B cell (primary cell): ENCODE results near the gene PDE3B. TPM values are rescaled to one million over a fixed set of nuclear protein-coding genes. Genes with fewer than 3 reads are reported as not detected.

Experiments
- ATAC-seq: fragments of 200-7000 bp; cut with Tn5 transposase; one replicate; pipeline ENCODE4 v1.10.0; 2021; ENCODE audit warnings: low read depth, mild to moderate bottlenecking, moderate number of reproducible peaks, moderate library complexity
- CTCF ChIA-PET: fragments of 350-600 bp; sonication (Branson Sonifier 250); formaldehyde crosslinking; loops from one replicate; lab custom pipeline; 2021; ENCODE audit warnings: antibody characterized with exemption, inconsistent platforms; lab: Charles Lee
- POLR2A ChIA-PET: fragments of 350-600 bp; sonication (Branson Sonifier 250); formaldehyde crosslinking; loops from one replicate; lab custom pipeline; 2021; ENCODE audit warnings: antibody characterized with exemption; lab: Charles Lee
- DNase-seq: peaks from one replicate; pipeline ENCODE4 v3.0.0; 2013
- H2AFZ ChIP-seq: 2 replicates; pipeline ENCODE4 v1.6.1; 2012; ENCODE audit warnings: mild to moderate bottlenecking, low read depth, low read length; ENCODE audit not compliant: insufficient read depth, poor library complexity, severe bottlenecking
- H3K27ac ChIP-seq, 2 donors: 1 replicate in 1 of 2; 2 replicates in 1 of 2; pipeline ENCODE4 v1.5.1; 2012 to 2013; ENCODE audit warnings: low read length in 2 of 2, mild to moderate bottlenecking in 2 of 2, moderate library complexity in 1 of 2
- H3K27me3 ChIP-seq, 4 experiments: fragments of 200-600 bp in 1 of 4; sonication (generic) in 1 of 4; replicated peaks in 1 of 4; 1 replicate in 2 of 4; 2 replicates in 2 of 4; pipeline versions ENCODE4 v1.6.1 to v1.7.0; 2013 to 2016; ENCODE audit warnings: low read length in 3 of 4, mild to moderate bottlenecking in 2 of 4, mixed read lengths in 1 of 4, moderate library complexity in 1 of 4; ENCODE audit not compliant: insufficient read depth in 4 of 4, control insufficient read depth in 3 of 4; ENCODE audit errors: control extremely low read depth in 1 of 4
- H3K36me3 ChIP-seq, 2 experiments: replicated peaks in 1 of 2; 1 replicate in 1 of 2; 2 replicates in 1 of 2; pipeline versions ENCODE4 v1.6.1 to v1.7.1; 2013; ENCODE audit warnings: low read length in 1 of 2; ENCODE audit not compliant: insufficient read depth in 2 of 2, control insufficient read depth in 1 of 2; ENCODE audit errors: control extremely low read depth in 1 of 2, extremely low read depth in 1 of 2
- H3K4me1 ChIP-seq, 2 donors: fragments of 200-600 bp in 1 of 2; sonication (generic) in 1 of 2; 1 replicate in 1 of 2; 2 replicates in 1 of 2; pipeline versions ENCODE4 v1.5.1 to v1.6.1; 2013 to 2017; ENCODE audit warnings: low read length in 2 of 2; ENCODE audit not compliant: control insufficient read depth in 2 of 2, insufficient read depth in 2 of 2
- H3K4me2 ChIP-seq: replicated peaks from 2 replicates; pipeline ENCODE3; 2012; ENCODE audit warnings: mild to moderate bottlenecking, low read depth, low read length; ENCODE audit not compliant: poor library complexity, severe bottlenecking
- H3K4me3 ChIP-seq, 5 experiments: fragments of 200-600 bp in 1 of 5; sonication (generic) in 1 of 5; 1 replicate in 3 of 5; 2 replicates in 2 of 5; pipeline versions ENCODE4 v1.5.1 to v1.7.0; 2011 to 2016; ENCODE audit warnings: low read length in 4 of 5, mild to moderate bottlenecking in 4 of 5, low read depth in 2 of 5, control low read depth in 1 of 5, moderate library complexity in 1 of 5; ENCODE audit not compliant: insufficient read depth in 1 of 5; ENCODE audit errors: control extremely low read depth in 1 of 5, extremely low read depth in 1 of 5
- H3K79me2 ChIP-seq: fragments of 200-600 bp; sonication (generic); one replicate; pipeline ENCODE4 v1.6.0; 2016; ENCODE audit warnings: low read length; ENCODE audit not compliant: control insufficient read depth, insufficient read depth
- H3K9ac ChIP-seq: fragments of 200-600 bp; sonication (generic); 2 replicates; pipeline ENCODE4 v1.6.1; 2017; ENCODE audit warnings: mild to moderate bottlenecking, low read length, moderate library complexity
- H3K9me3 ChIP-seq, 3 donors: one replicate each; pipeline versions ENCODE4 v1.6.1 to v1.7.1; 2013; ENCODE audit warnings: low read length in 2 of 3; ENCODE audit not compliant: control insufficient read depth in 2 of 3, insufficient read depth in 1 of 3; ENCODE audit errors: control extremely low read depth in 1 of 3
- H4K20me1 ChIP-seq: 2 replicates; pipeline ENCODE4 v1.6.0; 2012; ENCODE audit warnings: mild to moderate bottlenecking, low read length; ENCODE audit not compliant: insufficient read depth, control insufficient read depth, poor library complexity, severe bottlenecking
- H3K27ac Mint-ChIP-seq: one replicate; pipeline ENCODE4 v1.8.0; 2021; ENCODE audit warnings: mixed read lengths
- H3K27me3 Mint-ChIP-seq: one replicate; pipeline ENCODE4 v1.8.0; 2021; ENCODE audit warnings: mixed read lengths
- H3K4me1 Mint-ChIP-seq: one replicate; pipeline ENCODE4 v1.8.0; 2021; ENCODE audit warnings: mixed read lengths
- H3K4me3 Mint-ChIP-seq: one replicate; pipeline ENCODE4 v1.8.0; 2021; ENCODE audit warnings: mixed read lengths
- H3K9me3 Mint-ChIP-seq: one replicate; pipeline ENCODE4 v1.8.0; 2022; ENCODE audit warnings: mixed read lengths; ENCODE audit not compliant: insufficient read depth
- EZH2 ChIP-seq: IDR thresholded peaks from 2 replicates; pipeline ENCODE4 v1.6.1; 2012; ENCODE audit warnings: borderline replicate concordance, low read depth, mild to moderate bottlenecking, moderate library complexity, low read length; ENCODE audit not compliant: insufficient read depth, poor library complexity, severe bottlenecking
- WGBS: methylation state at CpG from one replicate; pipeline ENCODE4 v1.1.5; 2013; ENCODE audit warnings: missing lambda C conversion rate; ENCODE audit not compliant: insufficient coverage; 5-methylcytosine and 5-hydroxymethylcytosine counted together
- intact Hi-C: fragments of 100-400 bp; cut with micrococcal nuclease; formaldehyde crosslinking; loops from one replicate; pipeline ENCODE4 v1.10.0; 2022
- polyA plus RNA-seq: library from polyadenylated mRNA; depleted of rRNA; stranded (reverse); fragments of >200 nt; gene quantifications from 2 replicates; pipeline ENCODE4 v1.2.3, GENCODE V29; 2012
- total RNA-seq, 2 donors: library from RNA; stranded (reverse); fragments of 120-200 nt in 1 of 2; gene quantifications; 1 replicate in 1 of 2; 2 replicates in 1 of 2; pipeline versions ENCODE4 v1.2.3 to v1.2.4, GENCODE V29; 2013 to 2022
- TF ChIP-seq, protein P1 (sequence below): fragments of 200-600 bp; IDR thresholded peaks from one replicate; pipeline ENCODE4 v1.8.0; 2022; ENCODE audit warnings: antibody characterized with exemption, mild to moderate bottlenecking

Gene PDE3B
- total and polyA plus RNA-seq, 2 donors (not counting 1 experiment from before 2014, with no cell fraction given), result 1.0 to 60.7 TPM

DNA sequence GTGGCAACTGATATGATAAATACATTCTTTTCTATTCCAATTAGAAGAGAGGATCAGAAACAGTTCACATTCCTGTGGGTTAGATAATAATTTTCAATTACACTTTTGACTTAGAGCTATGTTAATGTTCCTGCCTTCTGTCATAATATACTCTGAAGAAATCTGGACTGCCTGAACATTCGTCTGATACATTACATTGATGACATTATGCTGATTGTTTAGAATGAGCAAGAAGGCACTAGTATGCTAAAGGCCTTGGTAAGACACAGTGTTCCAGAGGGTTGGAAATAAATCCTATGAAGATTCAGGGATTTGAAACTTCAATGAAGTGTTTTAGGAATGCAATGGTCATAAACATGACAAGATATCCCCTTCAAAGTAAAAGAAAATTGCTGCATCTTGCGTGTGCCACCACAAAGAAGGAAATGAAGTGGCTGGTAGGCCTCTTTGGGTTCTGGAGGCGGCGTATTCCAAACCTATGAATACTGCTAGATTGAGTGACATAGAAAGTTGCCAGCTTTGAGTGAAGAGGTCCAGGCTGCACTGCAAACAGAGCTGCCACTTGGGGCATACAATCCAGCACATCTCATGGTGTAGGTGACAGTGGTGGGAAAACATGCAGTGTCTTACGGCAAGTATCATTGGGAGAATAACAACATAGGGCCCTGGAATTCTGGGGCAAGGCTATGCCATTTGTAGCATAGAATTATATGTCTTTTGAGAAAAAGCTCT lies 21.2 kb upstream of the PDE3B start:
- ChIA-PET CTCF (interaction anchor here (1.0 to 3.4 kb wide), 3 partner anchors 75 to 384 kb away, joined by 4 to 20 read pairs (median 4); no protein-coding TSS in a partner anchor), POLR2A (no interaction called here)
- DNase-seq (no peak), ATAC-seq (no peak)
- Mint-ChIP-seq H3K4me1 (peaks cover 25% of the 10 kb centered on the region), H3K27ac (no peak overlapping the region), H3K9me3 (peaks cover 2% of the 10 kb centered on the region), H3K27me3 (no peaks in the 10 kb centered on the region), H3K4me3 (no peak overlapping the region)
- Histone ChIP-seq H3K4me1 (peaks cover 21 to 22% of the 10 kb centered on the region in 2 donors), H2AFZ (no peak overlapping the region), H4K20me1 (no peaks in the 10 kb centered on the region), H3K27ac (no peak overlapping the region), H3K4me2 (no peak overlapping the region), H3K27me3 (no peaks in the 10 kb centered on the region), H3K79me2 (no peaks in the 10 kb centered on the region), H3K9ac (no peak overlapping the region), H3K4me3 (no peak overlapping the region), H3K9me3 (no peaks in the 10 kb centered on the region), H3K36me3 (no peaks in the 10 kb centered on the region)
- TF ChIP-seq EZH2, result no peak
- TF ChIP-seq, protein P1, sequence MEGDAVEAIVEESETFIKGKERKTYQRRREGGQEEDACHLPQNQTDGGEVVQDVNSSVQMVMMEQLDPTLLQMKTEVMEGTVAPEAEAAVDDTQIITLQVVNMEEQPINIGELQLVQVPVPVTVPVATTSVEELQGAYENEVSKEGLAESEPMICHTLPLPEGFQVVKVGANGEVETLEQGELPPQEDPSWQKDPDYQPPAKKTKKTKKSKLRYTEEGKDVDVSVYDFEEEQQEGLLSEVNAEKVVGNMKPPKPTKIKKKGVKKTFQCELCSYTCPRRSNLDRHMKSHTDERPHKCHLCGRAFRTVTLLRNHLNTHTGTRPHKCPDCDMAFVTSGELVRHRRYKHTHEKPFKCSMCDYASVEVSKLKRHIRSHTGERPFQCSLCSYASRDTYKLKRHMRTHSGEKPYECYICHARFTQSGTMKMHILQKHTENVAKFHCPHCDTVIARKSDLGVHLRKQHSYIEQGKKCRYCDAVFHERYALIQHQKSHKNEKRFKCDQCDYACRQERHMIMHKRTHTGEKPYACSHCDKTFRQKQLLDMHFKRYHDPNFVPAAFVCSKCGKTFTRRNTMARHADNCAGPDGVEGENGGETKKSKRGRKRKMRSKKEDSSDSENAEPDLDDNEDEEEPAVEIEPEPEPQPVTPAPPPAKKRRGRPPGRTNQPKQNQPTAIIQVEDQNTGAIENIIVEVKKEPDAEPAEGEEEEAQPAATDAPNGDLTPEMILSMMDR, result no peak
- intact Hi-C loops, result no loop called here
- WGBS, result 96% methylated on average over 4 of the region's 5 CpGs

- Histone ChIP-seq H3K27ac (no peak overlapping the region), H4K20me1 (no peaks in the 10 kb centered on the region), H3K4me3 (no peak overlapping the region), H2AFZ (no peak overlapping the region), H3K9ac (no peak overlapping the region), H3K36me3 (no peaks in the 10 kb centered on the region), H3K4me2 (no peak overlapping the region), H3K4me1 (peaks cover 21 to 22% of the 10 kb centered on the region in 2 donors), H3K79me2 (no peaks in the 10 kb centered on the region), H3K27me3 (no peaks in the 10 kb centered on the region), H3K9me3 (no peaks in the 10 kb centered on the region)
- Mint-ChIP-seq H3K9me3 (peaks cover 2% of the 10 kb centered on the region), H3K4me1 (peaks cover 26% of the 10 kb centered on the region), H3K4me3 (no peak overlapping the region), H3K27me3 (no peaks in the 10 kb centered on the region), H3K27ac (no peak overlapping the region)
- intact Hi-C loops, result no loop called here
- DNase-seq (no peak), ATAC-seq (no peak)
- ChIA-PET CTCF (interaction anchor here (1.0 to 3.4 kb wide), 3 partner anchors 75 to 383 kb away, joined by 4 to 20 read pairs (median 4); no protein-coding TSS in a partner anchor), POLR2A (no interaction called here)
- 100% methylated on average over 1 of the region's 3 CpGs for WGBS
- TF ChIP-seq EZH2, result no peak
- TF ChIP-seq, protein P1, result no peak
Measured at GRCh38 chr11:14623036-14623435, 20.6 kb upstream of the PDE3B start.
